ENCODE results near the gene COMTD1. TPM values are rescaled to one million over a fixed set of nuclear protein-coding genes. Genes with fewer than 3 reads are reported as not detected.

COMTD1 gene
- polyA plus RNA-seq, 3 donors: 15.6 to 16.5 (median 16.1) TPM

GRCh38 chr10:75234683-75235374 is 928 bp downstream of the COMTD1 start:
- peak overlapping the region; percentile 84 to 86 for H3K4me3 Mint-ChIP-seq
- H4K20me1 ChIP-seq (ENCODE audit: insufficient read depth, low read length): peaks cover 13% of the 10 kb centered on the region
- DNase-seq: no peak
- H3K4me2 ChIP-seq (replicated peaks; ENCODE audit: extremely low read depth, low read length, poor library complexity, severe bottlenecking): peak overlapping the region; percentile 98
- peak overlapping the region; percentile 31 to 64 for H3K27ac ChIP-seq (ENCODE audit: low read depth in 1 of 2, low read length in 2 of 2)
- H3K4me3 ChIP-seq (replicated peaks in 1 of 3; ENCODE audit: low read depth in 2 of 3, low read length in 3 of 3): peak overlapping the region; percentile 64 to 87 (median 73)
- under 1% methylated on average over 62 of the region's 62 CpGs for WGBS (ENCODE audit: insufficient coverage)
- H2AFZ ChIP-seq (ENCODE audit: insufficient read depth, low read depth, low read length, poor library complexity, severe bottlenecking): peak overlapping the region; percentile 94
- peaks cover 16% of the 10 kb centered on the region for H3K4me1 Mint-ChIP-seq
- H3K27me3 Mint-ChIP-seq (ENCODE audit: low read depth in 3 of 3): no peaks in the 10 kb centered on the region
- H3K79me2 ChIP-seq (ENCODE audit: insufficient read depth, low read length): no peaks in the 10 kb centered on the region
- no peaks in the 10 kb centered on the region for H3K27me3 ChIP-seq (ENCODE audit: control insufficient read depth in 2 of 2, insufficient read depth in 2 of 2, low read length in 2 of 2)
- intact Hi-C loops (cut with micrococcal nuclease): loop anchor here (2.0 to 10.0 kb wide), 7 partner anchors 24 to 988 kb away; partner anchors contain the start of genes SAMD8 (in 2 of the 2), KAT6B (in 1 of the 2) and VDAC2 (in 1 of the 2)
- peaks cover 16 to 25% of the 10 kb centered on the region in 2 donors for H3K4me1 ChIP-seq (ENCODE audit: control insufficient read depth in 1 of 2, insufficient read depth in 2 of 2, low read length in 2 of 2)
- H3K9me3 ChIP-seq (replicated peaks in 1 of 2; ENCODE audit: control insufficient read depth in 1 of 2, insufficient read depth in 1 of 2, low read length in 2 of 2): no peaks in the 10 kb centered on the region
- H3K36me3 ChIP-seq (replicated peaks in 1 of 2; ENCODE audit: control insufficient read depth in 1 of 2, insufficient read depth in 2 of 2, low read length in 2 of 2): peaks cover 21 to 25% of the 10 kb centered on the region in 2 donors
- peak overlapping the region in 3 of 7 donors; percentile 64 to 79 (median 73) for H3K27ac Mint-ChIP-seq
- peaks cover 26 to 31% of the 10 kb centered on the region in 2 donors for H3K36me3 Mint-ChIP-seq
- H3K9ac ChIP-seq (ENCODE audit: insufficient read depth, low read length, poor library complexity, severe bottlenecking): peak overlapping the region; percentile 69
- TF ChIP-seq CTCF (IDR thresholded peaks at IDR 0.05): no peak
- H3K9me3 Mint-ChIP-seq: no peaks in the 10 kb centered on the region

- peak; percentile 89 to 96 (median 94) for DNase-seq
- no peaks in the 10 kb centered on the region for H3K9me3 Mint-ChIP-seq
- Histone ChIP-seq H4K20me1 (ENCODE audit: insufficient read depth, low read length) (peaks cover 18% of the 10 kb centered on the region), H3K4me1 (ENCODE audit: control insufficient read depth in 1 of 2, insufficient read depth in 2 of 2, low read length in 2 of 2) (peaks cover 16 to 25% of the 10 kb centered on the region in 2 donors), H3K9me3 (replicated peaks in 1 of 2; ENCODE audit: control insufficient read depth in 1 of 2, insufficient read depth in 1 of 2, low read length in 2 of 2) (no peaks in the 10 kb centered on the region), H3K27ac (ENCODE audit: low read depth in 1 of 2, low read length in 2 of 2) (peak overlapping the region; percentile 58 to 65), H3K27me3 (ENCODE audit: control insufficient read depth in 2 of 2, insufficient read depth in 2 of 2, low read length in 2 of 2) (no peaks in the 10 kb centered on the region), H3K9ac (ENCODE audit: insufficient read depth, low read length, poor library complexity, severe bottlenecking) (peak overlapping the region; percentile 69), H2AFZ (ENCODE audit: insufficient read depth, low read depth, low read length, poor library complexity, severe bottlenecking) (peak overlapping the region; percentile 94), H3K4me2 (replicated peaks; ENCODE audit: extremely low read depth, low read length, poor library complexity, severe bottlenecking) (peak overlapping the region; percentile 98), H3K79me2 (ENCODE audit: insufficient read depth, low read length) (peaks cover 2% of the 10 kb centered on the region), H3K4me3 (replicated peaks in 1 of 3; ENCODE audit: low read depth in 2 of 3, low read length in 3 of 3) (peak overlapping the region; percentile 64 to 87 (median 73)), H3K36me3 (replicated peaks in 1 of 2; ENCODE audit: control insufficient read depth in 1 of 2, insufficient read depth in 2 of 2, low read length in 2 of 2) (peaks cover 28 to 31% of the 10 kb centered on the region in 2 donors)
- WGBS (ENCODE audit: insufficient coverage): 0% methylated on average over 8 of the region's 48 CpGs
- peak overlapping the region; percentile 84 to 86 for H3K4me3 Mint-ChIP-seq
- peaks cover 16% of the 10 kb centered on the region for H3K4me1 Mint-ChIP-seq
- intact Hi-C loops (cut with micrococcal nuclease): loop anchor here (2.0 to 10.0 kb wide), 5 partner anchors 23 to 409 kb away; partner anchors contain the start of genes SAMD8 (in 2 of the 2), KAT6B (in 1 of the 2) and VDAC2 (in 1 of the 2)
- H3K27me3 Mint-ChIP-seq (ENCODE audit: low read depth in 3 of 3): no peaks in the 10 kb centered on the region
- H3K27ac Mint-ChIP-seq: peak overlapping the region; percentile 77 to 90 (median 87)
- TF ChIP-seq CTCF (IDR thresholded peaks at IDR 0.05): no peak
- H3K36me3 Mint-ChIP-seq: peaks cover 32 to 38% of the 10 kb centered on the region in 2 donors
Measured at GRCh38 chr10:75234017-75234682, 1.6 kb downstream of the COMTD1 start.

All from CD14-positive monocyte (primary cell).